Stimulated activated CD8-positive, alpha-beta memory T cell treated with anti-CD3 and anti-CD28 coated beads, Interleukin-15, amount 100 ng/mL, for 48 hours (primary cell): ENCODE data around the gene MZB1.

Experiments
- DNase-seq, 2 donors: peaks; one replicate each; pipeline ENCODE4 v3.0.0-alpha.2; 2020; ENCODE audit warnings: low read depth in 2 of 2

MZB1 gene, protein sequence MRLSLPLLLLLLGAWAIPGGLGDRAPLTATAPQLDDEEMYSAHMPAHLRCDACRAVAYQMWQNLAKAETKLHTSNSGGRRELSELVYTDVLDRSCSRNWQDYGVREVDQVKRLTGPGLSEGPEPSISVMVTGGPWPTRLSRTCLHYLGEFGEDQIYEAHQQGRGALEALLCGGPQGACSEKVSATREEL

DNA sequence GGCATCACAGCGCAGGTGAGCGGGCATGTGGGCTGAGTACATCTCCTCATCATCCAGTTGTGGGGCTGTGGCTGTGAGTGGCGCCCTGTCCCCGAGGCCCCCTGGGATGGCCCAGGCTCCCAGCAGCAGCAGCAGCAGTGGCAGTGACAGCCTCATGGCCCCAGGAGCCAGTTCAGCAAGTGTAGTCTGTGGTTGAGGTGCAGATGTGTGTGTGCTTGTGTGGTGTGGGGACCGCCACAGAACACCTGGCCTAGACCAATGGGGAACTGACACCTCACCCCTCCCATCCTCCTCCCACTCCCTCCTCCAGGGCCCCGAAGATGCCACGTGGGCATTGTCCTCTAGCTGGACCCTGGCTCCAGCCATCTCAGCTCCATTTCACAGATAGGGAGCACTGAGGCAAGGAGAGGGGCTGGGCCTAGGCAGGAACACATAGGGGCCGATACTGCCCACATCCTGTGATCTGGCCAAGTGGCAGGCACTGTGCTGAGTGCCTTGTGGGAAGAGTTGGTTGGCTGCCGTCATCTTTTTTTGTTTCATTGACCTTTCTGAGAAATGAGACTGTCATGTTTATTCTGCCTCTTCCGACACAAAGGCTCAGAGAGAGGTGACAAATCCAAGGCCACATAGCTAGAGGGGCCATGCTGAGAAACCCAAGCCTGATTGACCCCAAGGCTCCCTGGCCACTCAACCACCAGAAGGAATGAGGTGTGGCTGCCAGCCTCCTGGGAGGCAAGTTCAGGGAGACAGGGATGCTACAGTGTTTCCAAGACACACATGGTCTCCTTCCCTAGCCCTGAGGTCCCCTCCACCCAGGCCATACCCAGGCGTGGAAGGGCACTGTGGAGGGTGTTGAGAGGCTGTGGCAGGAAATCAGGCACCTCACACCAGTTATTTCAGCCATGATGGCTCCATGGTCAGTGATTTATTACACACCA, at the start of gene MZB1:
Gene MZB1 (minus strand): TSS at position 213 of the 938 bp plus-strand sequence. CDS start 57 bp downstream, at position 156.
- DNase-seq = peak; percentile 71 to 74

DNA sequence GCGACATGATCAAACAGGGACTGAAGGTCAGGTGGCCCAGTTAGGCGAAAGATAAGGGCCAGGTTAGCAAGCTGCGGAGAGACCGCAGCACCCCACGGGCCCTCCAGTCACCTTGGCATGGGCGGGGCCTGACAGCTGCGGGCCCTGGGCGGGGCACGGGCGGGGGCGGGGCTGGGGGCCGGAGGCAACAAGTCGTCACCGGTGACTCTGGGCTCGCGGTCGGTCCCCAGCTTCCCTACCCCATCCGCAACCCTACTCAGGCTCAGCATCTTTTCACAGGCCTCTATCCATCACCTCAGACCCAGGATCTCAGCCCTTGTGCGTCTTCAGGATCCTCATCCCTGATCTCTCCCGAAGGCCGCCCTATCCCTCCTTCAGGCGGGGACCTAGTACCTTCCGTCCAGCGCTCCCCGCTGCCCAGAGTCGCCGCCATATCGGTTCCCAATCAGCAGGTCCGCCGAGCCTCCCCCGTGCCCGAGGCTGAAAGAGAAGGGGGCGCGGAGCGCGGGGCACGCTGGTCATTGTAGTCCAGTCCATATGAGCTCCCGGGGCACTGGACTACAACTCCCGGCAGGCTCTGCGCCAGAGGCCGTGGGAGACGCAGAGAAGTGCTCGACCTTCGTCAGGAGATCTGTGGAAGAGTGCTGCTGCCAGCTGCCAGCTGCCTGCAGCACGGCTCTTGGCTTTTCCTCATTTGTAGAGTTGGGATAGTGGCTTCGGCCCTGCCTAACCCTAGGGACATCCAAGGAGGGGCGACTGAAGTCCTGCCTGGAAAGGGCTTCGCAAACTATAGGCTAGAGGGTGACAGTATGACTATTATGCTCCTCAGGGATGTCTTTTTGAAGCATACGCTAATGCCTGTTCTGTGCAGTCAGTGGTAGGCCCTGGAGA, 49.5 kb upstream of the MZB1 start, which contains the start of gene DNAJC18:
Gene DNAJC18 (minus strand): TSS at position 513 of the 891 bp plus-strand sequence. CDS start 80 bp downstream, at position 433.
- DNase-seq = peak; percentile 86 to 89

DNA sequence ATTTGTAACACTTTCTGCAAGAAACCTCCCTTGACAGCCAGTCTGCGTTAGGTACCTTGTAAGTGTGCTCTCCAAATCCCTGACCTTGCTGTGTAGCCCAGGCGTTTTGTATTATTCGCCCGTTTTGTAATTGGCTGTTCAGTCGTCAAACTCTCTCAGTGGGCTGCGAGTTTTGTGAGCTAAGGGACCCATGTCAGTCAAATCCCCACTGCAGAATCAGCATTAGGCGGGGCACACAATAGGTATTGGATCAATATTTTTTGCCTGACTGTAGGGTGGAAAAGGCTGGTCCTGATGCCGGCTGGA, 48.9 kb upstream of the MZB1 start:
- DNase-seq = no peak

DNA sequence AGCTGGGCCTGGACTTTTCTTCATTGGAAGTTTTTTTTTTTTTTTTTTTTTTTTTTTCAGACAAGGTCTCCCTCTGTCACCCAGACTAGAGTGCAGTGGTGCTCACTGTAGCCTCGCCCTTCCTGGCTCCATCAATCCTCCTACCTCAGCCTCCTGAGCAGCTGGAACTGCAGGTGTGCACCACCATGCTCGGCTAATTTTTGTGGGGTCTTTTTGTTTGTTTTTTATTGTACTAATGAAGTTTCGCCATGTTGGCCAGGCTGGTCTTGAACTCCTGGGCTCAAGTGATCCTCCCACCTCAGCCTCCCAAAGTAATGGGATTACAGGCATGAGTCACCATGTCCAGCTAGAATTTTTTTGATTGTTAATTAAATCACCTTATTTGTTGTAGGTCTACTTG, 46.0 kb upstream of the MZB1 start:
- no peak for DNase-seq

DNA sequence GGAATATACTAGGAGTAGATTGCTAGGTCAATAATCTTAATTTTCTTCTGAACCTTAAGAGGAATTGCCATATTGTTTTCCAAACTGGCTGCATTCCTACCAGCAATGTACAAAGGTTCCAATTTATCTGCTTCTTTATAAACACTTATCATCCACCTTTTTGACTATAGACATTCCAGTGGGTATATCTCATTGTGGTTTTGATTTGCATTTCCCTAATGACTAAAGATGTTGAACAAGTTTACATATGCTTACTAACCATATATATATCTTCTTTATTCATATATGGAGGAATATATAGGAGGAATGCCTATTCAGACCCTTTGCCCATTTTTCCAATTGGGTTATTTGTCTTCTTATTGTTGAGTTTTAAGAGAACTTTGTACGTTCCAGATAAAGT, 42.0 kb upstream of the MZB1 start:
- no peak for DNase-seq

DNA sequence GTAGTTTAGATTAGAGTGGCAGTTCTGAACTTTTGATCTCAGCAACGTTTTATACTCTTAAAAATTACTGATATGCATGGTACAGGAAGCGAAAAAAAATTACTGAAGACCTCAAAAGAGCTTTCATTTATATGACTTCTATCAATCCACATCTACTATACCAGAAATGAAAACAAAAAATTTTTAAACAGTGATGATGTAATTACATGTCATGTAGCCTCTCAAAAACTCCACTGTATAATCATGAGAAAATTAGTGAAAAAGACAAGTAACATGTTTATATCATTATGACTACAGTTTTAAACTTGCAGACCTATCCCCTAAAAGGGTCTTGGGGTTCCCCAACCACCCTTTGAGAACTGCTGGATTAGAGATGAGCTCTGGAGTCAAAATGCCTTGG, 40.3 kb upstream of the MZB1 start:
- DNase-seq = no peak

DNA sequence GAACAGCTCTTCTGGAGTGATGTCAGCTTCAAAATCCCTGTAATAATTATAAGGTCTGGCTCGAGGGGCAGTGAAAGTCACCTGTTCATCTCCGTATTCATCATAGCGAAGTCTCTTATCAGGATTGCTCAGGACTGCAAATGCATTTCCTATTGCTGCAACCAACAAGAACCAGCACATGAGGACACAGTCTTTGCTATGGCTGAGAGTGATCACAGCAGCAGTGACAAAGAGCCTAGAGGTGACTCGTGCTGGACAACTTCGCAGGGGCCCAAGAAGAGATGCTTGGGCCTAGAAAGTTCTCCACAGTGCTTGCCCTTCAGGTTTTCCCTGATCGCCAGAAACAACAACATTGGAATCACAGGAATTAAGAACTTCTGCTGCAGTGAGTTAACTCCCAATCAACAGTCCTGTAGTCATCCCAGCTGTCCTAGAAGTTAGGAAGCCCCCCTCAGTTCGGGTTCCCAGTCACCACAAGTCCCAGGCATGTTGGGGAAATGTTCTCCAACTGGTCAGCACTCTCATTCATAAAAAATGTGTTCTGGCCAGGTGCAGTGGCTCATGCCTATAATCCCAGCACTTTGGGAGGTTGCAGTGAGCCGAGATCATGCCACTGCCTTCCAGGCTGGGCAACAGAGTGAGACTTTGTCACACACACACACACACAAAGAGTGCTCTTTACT, 36.6 kb upstream of the MZB1 start:
- DNase-seq = no peak

DNA sequence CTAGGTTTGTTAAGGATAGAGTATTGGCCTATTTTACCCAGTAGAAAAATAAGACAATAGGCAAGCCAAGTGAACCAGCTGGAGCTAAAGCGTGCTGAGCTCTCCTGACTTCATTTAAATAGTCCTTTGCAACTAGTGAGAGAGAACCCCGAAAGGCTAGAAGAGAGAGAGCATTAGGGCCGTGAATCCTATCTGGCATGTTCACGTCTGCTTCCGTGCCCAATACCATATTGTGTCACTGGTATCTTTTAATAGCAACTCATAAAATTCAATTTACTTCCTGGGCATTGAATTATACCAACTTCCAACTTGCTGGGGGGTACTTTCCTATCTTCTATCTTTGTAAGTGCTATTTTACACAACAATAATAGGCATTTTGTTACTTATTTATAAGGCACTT, 35.8 kb upstream of the MZB1 start:
- DNase-seq = no peak

DNA sequence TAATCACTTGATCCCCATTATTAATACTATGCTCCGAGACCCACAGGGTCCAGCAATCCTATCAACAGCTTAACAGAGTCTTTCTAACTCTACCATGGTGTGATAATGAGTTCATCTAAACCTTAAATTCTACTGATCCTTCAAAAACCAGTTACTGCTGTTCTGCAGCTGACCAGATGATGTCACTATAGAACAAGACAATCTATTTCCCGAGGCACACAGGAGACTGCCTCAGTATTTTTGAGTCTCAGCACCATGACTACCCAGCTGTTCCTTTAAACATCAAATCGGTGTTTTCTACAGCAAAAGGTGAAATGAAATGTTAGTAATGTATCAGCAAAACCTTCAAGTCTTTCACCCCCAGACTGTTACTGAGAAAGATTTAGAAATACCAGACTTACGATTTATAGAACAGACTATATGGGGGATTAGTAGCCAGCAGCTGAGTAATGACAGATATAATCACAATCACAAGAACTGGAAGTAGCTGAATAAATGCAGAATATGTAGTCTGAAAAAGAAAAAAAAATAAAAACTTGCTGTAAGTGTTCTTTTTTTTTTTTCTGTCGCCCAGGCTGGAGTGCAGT, 32.7 kb upstream of the MZB1 start:
- DNase-seq = no peak

DNA sequence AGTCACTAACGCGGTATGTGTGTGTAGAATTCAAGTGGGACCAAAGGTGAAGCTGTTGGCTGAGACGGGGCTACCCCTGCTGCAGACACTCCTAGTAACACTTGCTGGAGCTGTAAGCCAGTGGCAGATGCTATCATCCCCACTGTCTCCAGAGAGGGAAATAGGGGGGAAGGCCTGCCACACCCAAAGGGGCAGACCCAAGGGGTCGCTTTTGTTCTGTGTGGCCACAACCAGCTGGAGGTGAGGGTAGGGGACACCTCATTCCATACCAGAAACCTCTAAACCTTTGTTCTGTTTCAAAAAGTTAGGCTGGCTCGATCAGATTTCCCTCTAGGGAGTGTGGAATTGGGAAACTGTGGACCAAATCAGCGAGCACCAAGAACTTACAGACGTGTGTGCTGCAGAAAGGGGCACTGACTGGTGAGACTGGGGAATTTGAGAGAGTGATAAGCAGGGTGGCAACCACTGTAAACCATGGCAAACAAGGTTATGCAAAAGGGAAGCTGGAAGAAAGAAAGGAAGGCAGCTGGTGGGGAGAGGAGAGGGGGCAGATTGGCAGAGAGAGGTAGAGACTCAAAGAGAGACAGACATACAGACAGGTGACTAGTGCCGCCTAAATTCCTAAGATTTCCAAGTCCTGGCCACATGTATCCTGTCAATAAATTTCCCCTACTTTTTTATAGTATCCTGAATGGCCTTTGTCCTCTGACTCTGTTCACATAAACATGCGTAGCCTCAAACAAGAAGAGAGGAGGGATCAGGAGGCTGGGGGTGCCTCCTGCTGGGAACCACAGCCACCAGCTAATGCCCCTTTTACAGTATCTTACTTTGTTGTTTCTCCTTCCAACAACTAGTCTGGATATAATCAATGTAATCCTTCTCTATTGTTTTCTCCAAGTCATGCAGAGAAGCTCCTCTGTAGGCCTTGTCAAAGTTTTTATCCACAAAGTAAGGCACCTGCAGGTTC, 29.8 kb upstream of the MZB1 start:
- no peak for DNase-seq

DNA sequence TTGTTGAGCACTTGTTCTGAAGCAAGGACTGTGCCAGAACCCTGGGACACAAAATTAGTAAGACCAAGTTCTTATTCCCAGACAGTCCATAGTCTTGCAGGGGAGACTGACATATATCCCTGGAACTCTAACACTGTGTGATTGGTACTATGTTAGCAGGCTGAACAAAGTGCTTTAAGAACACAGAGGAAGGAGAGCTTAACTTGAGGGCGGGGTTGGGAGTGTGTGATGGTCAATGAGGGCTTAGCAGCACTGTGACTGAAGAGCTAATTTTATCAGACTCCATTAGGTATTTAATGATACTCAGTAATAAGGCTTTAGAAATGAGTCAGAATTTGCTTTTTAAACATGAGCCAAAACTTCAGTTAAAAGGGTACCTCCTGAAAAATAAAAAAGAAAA, 29.1 kb upstream of the MZB1 start:
- DNase-seq = no peak

DNA sequence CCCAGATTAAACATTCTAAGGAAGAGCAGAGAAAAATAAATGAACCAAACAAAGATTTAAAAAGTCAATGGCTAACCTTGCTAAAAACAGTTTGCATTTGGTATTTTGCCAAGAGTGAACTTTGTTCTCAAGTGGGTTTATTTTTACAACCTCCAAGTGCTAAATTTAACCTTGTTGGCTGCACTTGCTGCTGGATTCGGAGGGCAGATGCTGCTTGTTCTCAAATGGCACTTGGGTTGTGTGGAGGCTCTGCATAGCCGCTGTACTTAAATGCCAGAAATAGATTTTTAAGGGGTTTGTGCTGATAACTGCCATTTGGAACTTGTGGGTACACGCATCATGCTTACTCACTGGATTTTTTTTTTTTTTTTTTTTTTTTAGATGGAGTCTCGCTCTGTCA, 27.5 kb upstream of the MZB1 start:
- DNase-seq = no peak

DNA sequence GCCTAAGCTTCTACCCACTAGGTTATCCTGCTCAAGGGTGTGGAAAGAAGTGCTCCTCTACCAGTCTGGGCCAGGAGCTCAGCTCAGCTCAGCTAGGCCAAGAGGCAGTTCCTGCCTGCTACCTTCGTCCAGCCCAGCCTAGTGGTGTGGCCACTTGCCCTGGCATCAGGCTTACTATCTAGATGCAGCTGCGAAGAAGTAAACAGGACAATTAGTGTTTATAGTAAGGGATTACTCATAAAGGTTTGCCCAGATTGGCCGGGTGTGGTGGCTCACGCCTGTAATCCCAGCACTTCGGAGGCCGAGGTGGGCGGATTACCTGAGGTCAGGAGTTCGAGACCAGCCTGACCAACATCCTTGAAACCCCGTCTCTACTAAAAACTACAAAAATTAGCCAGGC, 26.9 kb upstream of the MZB1 start:
- DNase-seq = no peak

DNA sequence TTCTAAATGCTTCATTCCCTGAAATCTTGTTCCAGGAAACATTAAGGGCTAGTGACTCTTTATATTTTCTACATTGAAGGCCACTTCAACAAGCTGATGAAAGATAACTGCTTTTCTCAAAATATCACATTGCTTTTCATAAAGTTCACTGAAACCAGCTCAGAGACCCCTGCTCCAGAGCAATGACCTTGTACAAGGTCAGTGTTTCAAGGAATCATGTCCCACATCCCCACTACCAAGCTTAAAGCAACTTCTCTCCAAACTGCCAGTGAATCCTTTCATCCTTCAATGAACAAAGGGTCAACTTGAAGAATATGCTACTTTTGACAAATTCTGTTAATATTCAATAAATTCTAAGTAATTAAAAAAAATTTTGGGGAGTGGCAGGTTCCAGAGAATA, 26.2 kb upstream of the MZB1 start:
- DNase-seq = no peak

DNA sequence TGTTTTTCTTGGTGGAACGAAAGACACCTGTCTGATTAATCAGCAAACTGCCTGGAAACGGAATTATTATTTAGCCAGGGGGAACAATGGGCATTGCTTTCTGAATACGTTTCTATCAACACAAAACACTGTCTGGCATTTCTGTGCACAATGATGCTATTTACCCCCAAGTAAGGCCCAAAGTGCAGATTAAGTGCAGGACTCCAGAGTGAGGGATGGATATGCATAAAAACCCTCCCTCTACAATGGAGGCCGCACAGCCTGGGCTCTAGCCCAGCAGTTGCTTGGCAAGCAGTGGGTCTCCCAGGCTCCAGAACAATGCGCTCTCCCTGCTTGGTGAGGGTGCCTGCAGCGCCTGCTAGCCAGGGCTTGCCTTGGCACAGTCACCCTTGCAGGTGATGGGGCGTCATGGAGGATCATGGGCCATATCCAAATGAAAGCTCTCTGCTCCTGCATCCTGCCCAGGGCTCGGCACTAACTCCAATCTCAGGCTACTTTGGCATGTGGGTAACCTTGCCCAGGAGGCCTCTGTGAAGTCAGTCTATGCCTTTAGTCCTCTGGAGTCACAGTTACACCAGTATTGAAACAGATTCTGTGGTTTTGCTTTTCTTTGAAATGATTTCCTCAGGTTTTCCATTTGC, 25.6 kb upstream of the MZB1 start:
- DNase-seq = no peak

DNA sequence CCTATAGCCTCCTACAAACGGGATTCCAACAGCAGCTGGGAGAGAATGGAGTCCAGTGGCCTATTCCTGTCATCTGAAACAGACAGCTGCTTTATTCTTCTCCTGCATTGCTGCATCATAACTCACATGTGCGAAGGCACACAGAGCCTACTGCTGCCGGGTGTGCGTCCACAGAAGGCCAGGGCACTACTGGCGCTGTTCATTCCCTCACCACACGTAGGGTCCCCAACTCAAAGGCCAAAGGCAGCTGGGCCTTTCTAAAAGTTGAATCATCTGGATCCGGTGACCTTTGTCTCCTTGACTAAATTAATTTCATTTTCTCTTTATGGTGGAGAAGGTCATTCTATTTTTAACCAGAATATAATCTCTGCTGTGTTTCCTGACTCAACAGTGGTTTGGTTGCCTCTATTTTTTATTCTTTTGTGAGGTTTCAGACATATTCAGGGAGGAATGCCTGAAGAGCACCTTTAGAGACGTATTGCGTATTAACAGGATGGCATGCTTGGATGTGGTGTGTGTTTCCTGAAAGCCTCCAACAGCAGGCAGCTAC, 24.9 kb upstream of the MZB1 start:
- DNase-seq = no peak

DNA sequence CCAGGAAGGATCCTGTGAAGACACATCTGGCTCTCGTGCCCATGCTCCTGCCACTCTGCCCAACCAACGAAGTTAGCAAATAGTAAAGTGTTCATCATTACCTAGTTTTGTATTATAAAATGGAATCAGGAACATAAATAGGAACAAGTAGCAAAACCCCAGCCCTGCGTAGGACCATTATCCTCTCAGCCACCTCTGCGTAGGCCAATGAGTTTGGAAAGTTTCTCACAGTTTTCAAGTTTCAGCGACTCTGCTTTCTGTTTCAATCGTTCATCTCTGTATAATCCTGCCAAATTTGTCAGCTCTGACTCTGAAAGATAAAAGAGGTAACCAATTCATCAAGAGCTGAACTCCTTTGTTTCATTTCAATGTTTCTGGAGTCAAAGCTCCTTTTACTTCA, 24.2 kb upstream of the MZB1 start:
- DNase-seq = no peak

DNA sequence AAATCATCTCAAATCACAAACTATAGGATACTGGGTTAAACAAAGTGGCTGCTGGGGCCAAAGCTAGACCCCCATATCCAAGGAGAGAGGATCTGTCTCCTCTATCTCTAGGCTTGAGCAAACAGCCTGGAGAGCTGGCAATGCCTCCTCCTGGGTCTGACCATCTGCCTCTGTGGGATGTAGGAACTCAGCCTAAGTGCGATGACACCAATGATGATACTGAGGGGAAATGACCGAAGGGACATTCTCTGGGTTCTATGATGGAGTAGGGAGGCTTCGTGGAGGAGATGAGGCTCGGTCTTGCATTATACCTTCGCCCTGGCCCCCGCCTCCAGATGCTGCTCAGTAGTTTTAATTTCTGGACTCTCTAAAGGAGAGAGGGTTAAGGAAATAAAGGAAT, 23.4 kb upstream of the MZB1 start:
- no peak for DNase-seq
